LNCaP clone FGC (cell line): ENCODE data around the gene OR1E2.
"Not testable (repeated sequence)": the region's sequence is repeated elsewhere in the genome, so short reads cannot be mapped to it uniquely, and the experiment has no call there.

Source experiments
- DNase-seq: peaks from one replicate; pipeline ENCODE4 v3.0.0-alpha.2; 2011; ENCODE audit warnings: low read depth
- H3K4me3 ChIP-seq: 2 replicates; pipeline ENCODE4 v1.5.1; 2011; ENCODE audit warnings: mild to moderate bottlenecking, low read depth, low read length, control low read depth
- TF ChIP-seq, protein P1 (sequence below): IDR thresholded peaks from 2 replicates; pipeline ENCODE4 v1.5.1; 2012; ENCODE audit warnings: mild to moderate bottlenecking; ENCODE audit not compliant: control insufficient read depth, insufficient read depth; ENCODE audit errors: extremely low read depth

The OR1E2 gene

DNA sequence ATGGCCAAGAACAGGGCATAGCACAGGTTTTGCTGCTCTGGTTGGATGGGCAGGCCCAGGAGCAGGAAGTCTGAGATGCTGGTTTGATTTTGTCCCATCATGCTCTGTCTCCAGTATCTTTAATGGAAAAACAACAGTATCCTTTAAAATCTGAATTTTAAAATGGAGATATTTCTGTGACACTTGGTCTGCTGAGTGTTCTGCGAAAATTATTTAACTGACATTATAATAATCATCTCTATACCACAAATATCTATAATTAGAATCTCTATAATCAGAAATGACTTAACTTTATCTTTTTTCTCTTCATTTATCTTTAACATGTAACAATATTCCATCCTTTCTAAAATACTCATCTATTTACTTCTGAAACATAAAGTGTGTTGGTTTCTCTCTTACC is 35.3 kb downstream of the OR1E2 start, which contains the start of gene OR1E1:
Gene OR1E1 (minus strand): TSS at position 101 of the 400 bp plus-strand sequence. CDS start 0 bp downstream, at position 101.
- TF ChIP-seq, protein P1, sequence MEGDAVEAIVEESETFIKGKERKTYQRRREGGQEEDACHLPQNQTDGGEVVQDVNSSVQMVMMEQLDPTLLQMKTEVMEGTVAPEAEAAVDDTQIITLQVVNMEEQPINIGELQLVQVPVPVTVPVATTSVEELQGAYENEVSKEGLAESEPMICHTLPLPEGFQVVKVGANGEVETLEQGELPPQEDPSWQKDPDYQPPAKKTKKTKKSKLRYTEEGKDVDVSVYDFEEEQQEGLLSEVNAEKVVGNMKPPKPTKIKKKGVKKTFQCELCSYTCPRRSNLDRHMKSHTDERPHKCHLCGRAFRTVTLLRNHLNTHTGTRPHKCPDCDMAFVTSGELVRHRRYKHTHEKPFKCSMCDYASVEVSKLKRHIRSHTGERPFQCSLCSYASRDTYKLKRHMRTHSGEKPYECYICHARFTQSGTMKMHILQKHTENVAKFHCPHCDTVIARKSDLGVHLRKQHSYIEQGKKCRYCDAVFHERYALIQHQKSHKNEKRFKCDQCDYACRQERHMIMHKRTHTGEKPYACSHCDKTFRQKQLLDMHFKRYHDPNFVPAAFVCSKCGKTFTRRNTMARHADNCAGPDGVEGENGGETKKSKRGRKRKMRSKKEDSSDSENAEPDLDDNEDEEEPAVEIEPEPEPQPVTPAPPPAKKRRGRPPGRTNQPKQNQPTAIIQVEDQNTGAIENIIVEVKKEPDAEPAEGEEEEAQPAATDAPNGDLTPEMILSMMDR = no peak
- no peak for DNase-seq
- no peak within 1 kb of the TSS for H3K4me3 ChIP-seq

DNA sequence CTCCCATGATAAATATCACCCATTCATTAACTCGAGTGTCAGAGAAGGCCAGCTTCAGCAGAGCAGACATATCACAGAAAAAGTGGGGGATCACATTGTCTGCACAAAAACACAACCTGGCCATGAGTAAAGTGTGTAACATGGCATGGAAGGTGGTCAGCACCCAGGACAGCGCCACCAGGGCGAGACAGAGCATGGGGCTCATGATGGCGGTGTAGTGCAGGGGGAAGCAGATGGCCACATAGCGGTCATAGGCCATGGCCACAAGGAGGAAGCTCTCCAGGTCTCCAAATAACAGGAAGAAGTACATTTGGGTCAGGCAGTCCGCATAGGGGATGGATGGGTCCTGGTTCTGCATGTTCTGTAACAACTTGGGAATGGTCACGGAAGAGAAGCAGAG is 35.8 kb downstream of the OR1E2 start:
- DNase-seq, H3K4me3 ChIP-seq: not testable (repeated sequence)

DNA sequence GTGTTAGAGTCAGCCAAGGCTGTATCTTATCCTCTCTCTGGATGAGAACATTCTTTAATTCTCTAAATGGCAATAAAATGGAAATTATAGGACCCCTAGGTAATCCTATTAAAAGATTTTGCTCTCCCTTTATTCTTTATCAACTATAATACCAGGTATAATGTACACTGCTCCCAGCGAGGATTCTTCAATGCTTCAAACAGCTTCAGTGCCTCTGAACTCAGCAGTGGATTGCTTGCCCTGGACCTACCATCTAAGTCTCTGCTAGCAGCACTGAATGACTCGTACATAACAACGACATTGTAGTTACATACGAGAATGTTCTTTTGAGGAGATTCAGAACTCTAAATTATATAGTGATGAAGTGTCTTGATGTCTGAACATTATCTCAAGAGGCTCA is 43.9 kb downstream of the OR1E2 start:
- DNase-seq = no peak
- TF ChIP-seq, protein P1 = no peak
- H3K4me3 ChIP-seq = no peak overlapping the region

DNA sequence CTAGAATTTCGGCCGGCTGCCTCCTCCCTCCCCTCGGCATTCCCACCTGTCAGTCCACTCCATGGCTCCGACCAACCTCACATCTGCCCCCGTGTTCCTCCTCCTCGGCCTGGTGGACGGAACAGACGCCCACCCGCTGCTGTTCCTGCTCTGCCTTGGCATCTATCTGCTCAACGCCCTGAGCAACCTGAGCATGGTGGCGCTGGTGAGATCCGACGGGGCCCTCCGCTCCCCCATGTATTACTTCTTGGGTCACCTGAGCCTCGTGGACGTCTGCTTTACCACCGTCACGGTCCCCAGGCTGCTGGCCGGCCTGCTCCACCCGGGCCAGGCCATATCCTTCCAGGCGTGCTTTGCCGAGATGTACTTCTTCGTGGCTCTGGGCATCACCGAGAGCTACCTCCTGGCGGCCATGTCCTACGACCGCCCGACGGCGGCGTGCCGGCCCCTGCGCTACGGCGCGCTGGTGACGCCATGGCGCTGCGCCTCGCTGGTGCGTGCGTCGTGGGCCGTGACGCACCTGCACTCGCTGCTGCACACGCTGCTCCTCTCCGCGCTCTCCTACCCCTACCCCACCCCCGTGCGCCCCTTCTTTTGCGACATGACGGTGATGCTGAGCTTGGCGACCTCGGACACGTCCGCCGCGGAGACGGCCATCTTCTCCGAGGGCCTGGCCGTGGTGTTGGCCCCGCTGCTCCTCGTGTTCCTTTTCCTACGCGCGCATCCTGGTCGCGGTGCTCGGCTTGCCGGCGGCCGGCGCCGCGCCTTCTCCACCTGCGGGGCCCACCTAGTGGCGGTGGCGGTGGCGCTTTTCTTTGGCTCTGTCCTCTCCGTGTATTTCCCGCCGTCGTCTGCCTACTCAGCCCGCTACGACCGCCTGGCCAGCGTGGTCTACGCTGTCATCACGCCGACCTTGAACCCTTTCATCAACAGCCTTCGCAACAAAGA is 47.5 kb downstream of the OR1E2 start, which contains the start of gene OR3A2:
Gene OR3A2 (minus strand): TSS at position 440 of the 948 bp plus-strand sequence.
- TF ChIP-seq, protein P1 = no peak
- no peak for DNase-seq
- no peak within 1 kb of the TSS for H3K4me3 ChIP-seq
